Hematopoietic multipotent progenitor cell treated with erythropoietin and hydrocortisone succinate and interleukin-3 and kit ligand, for 6 days (in vitro differentiated cells): ENCODE data around the gene OSBPL5.

Source experiments
- DNase-seq: peaks from one replicate; pipeline ENCODE4 v3.0.0-alpha.2; 2015

OSBPL5 gene

GRCh38 chr11:3096909-3097530 is 68.1 kb downstream of the OSBPL5 start:
- DNase-seq, result no peak

- DNase-seq, result no peak
These were observed 69.3 kb downstream of the OSBPL5 start for GRCh38 chr11:3095712-3096361.

DNA sequence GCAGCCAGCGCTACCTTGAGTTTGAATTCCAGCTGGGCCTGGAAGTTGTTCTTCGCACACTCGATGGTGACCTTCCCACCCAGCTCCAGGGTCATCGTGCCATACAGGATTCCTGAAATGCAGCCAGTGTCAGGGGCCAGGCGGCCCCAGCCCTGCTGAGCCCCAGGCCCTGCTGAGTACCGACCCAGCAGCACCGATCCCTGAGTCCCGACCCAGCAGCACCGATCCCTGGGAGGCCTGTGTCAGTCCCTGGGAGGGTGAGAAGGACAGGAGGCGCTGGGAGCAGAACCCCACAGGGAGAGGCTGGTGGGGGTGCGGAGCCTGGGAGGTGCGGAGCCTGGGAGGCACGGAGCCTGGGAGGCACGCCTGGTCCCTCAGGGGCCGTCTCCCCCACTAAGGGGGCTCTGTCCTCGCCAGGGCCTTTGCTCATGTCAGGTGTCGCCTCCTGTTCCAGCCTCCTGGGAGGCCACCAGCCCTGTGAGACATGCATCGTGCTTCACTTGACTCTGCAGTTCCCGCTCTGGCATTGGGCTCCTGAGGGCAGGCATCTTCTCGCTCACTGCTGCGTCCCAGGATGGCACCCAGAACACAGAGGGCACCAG is 70.8 kb downstream of the OSBPL5 start:
- DNase-seq, result no peak

GRCh38 chr11:3093281-3094191 is 71.6 kb downstream of the OSBPL5 start:
- no peak for DNase-seq

DNA sequence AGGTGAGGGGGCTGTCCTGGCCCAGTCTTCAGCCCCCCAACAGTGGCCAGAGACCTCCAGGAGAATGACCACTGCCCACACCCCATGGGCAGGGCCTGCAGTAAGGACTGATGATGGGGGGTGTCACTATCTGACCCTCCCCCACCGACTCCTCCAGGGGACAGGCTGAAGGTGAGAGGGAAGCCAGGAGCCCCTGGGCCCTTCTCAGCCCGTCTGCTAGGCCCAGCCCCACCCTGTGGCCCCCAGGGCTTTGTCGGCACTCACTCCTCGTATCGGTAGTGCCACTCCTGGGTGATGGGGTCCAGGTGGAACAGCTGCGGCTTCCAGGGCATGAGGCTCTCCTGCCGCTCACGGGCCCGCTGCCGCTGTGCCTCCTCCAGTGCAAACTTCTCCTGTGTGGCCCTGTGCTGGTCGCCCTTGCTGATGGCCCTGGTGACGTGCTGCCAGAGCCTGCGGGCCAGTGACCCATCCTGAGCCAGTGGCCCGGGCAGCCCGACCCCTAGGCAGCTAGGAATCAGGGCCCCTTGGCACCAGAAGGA is 72.4 kb downstream of the OSBPL5 start:
- DNase-seq, result no peak

DNA sequence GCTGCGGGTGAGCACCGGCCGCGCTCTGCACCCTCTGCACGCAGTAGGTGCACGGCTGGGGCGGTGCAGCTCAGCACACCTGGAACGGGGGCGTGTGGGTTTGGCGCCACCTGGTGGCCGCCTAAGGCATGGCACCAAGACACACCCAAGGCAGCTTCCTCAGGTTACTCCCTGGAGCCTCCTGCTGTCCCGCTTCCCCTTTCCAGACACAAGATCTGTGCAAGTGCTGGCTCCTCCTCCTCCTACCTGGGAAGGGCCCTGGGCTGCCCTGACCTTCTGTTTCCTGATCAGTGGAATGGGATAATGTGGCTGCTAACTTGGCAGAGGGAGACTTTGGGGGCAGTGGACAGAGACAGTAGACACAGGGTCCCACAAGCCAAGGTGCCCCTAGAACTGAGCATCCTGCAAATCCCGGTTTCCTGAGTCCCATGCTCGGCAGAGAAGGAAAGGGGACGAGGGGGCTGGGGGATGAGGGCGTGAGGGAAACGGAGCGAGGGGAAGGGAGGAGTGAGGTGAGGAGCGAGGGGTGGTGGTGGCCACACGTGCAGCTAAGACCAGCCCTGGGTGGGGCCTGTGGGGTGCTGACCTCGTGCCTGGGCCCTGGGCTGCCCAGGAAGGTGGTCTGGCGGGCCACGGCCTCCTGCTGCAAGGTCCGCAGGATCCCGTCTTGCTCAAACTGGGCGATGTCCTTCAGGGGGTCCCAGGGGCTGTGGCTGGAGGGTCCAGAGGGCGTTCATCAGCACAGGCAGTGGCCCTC is 73.1 kb downstream of the OSBPL5 start:
- peak; percentile 61 for DNase-seq

DNA sequence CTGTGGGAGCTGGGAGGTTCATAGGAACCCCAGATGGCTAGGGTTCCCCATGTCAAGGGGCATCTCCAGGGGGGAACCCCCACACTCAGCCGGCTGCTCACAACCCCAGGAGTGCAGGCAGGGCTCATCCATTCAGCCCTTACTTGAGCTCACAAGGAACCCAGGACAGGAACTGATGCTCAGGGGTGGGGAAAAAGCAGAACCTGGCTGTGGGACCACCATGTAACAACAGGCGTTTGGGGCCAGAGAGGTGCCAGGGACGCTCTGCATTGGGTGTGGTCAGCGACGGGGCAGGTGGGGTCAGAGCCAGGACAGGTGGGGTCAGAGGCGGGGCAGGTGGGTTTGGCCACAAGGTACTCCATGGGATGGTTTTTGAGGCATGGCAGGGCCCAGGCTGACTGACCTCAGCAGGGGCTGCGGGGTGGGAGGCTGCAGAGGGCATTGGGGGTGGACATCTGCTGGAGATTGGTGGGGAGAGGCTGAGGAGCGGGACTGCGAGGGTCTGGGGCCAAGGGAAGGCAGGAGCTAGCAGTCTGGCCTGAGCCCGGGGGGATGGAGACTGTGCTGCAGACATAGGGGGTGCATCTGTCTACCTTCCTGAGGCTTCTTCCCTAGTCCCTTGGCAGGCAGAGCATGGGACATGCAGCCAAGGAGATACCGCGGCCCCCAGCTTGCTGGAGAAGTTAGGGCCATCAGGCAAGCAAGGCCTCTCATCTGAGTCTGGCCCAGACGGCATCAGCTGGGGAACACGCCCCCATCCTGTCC is 73.8 kb downstream of the OSBPL5 start:
- DNase-seq, result no peak

DNA sequence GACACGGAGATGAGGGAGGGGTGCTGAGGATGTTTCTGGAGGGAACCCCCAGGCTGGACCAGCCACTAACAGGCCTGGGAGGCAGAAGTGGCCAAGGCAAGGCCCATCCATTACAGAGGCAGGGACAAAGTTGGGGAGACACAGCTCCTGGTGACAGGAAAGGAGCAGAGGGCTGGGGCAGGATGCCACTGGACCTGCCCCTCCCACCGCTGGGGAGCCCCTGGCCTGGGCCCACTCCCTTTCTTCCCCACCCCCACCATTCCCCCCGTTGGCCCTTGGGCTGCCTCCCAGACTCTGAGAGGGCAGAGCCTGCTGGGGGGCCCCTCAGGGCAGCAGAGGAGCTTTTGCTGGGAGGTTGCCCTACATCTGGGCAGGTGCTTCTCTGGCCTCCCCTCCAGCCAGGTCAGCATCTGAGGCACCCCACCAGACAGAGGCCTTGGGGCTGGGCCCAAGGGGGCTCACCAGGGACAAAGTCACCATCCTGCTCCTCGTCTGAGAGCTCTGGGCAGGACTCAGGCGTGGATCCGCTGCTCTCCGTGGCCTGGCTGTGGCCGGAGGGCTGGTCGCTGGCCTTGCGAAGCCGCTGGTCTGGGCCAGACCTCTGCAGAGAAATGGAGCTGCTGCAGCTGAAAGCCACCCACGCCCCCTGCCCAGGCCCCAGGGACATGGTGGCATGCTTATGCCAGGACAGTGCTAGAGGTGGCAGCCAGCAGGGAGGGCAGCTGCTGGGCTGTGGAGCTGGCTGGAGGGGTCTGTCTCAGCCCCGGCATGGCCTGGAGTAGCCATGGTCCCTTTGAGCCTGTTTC is 74.8 kb downstream of the OSBPL5 start:
- DNase-seq, result no peak

- no peak for DNase-seq
These were observed 75.7 kb downstream of the OSBPL5 start for GRCh38 chr11:3089236-3090061.

- DNase-seq, result no peak
These were observed 76.3 kb downstream of the OSBPL5 start for GRCh38 chr11:3088806-3089205.

- DNase-seq, result no peak
These were observed 77.0 kb downstream of the OSBPL5 start for GRCh38 chr11:3087821-3088800.

DNA sequence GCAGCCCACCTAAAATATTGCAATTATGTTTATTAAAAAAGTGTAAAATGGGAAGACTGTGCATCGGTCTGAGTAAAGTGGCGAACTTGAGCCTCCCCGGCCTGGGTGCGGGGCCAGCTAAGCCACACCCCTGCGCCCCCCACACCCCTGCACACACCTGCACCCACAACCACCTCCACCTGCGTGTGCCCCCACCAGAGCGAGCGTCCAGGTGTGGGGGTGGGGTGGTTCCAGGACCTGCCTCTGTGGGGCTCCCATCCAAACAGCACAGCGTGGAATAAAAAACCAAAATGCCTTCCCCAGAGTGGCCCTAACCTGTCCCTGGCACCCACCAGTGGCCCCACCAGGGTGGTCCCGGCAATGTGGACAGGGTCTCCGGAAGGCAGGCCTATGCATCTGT is 77.7 kb downstream of the OSBPL5 start:
- no peak for DNase-seq

GRCh38 chr11:3086671-3087150 is 78.4 kb downstream of the OSBPL5 start:
- DNase-seq, result no peak

DNA sequence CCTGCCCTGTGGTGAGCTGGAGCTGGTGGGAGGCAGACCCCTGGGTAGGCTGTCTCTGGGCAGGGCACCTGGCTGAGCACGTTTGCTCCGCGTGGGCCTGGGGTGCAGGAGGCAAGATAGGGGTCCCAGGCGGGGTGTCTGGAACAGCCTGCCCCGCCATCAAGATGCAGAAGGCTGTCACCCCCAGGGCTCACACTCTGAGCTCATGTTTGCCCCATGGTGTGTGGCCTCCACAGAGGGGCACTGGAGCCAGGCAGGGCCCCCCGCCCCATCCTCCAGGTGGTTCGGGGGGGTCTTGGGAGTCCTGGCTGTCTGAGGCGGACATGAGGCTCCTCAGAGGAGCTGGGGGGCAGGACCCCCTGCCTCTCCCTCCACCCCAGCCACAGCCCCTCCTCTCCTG is 79.0 kb downstream of the OSBPL5 start:
- no peak for DNase-seq

GRCh38 chr11:3085052-3085451 is 80.1 kb downstream of the OSBPL5 start:
- no peak for DNase-seq

- DNase-seq, result no peak
These were observed 81.8 kb downstream of the OSBPL5 start for GRCh38 chr11:3083321-3083720.

GRCh38 chr11:3081386-3081751 is 83.7 kb downstream of the OSBPL5 start:
- no peak for DNase-seq

DNA sequence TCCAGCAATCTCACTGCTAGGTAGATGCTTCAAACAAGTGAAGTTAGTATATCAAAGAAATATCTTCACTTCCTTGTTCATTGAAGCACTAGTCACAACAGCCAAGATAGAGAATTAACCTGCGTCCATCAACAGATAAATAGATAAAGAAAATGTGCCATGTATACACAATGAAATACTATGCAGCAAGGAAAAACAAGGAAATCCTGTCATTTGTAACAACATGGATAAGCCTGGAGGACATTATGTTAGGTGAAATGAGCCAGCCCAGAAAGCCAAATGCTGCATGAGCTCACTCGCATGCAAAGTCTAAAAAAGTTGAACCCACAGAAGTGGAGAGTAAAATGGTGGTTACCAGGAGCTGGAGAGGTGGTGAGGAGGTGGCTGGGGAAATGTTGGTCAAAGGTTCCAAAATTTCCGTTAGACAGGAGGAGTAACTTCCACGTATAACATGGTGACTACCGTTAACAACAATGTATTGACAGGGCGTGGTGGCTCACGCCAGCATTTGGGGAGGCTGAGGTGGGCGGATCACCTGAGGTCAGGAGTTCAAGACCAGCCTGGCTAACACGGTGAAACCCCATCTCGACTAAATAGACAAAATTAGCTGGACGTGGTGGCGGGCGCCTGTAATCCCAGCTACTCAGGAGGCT is 84.3 kb downstream of the OSBPL5 start:
- DNase-seq, result no peak
